GM18511 (cell line): Measurements from ENCODE around the gene NHEJ1.
A peak's percentile ranks its signal among the peaks of the same experiment; 100 is the strongest.

Source experiments
- ATAC-seq: cut with Tn5 transposase; IDR thresholded peaks from one replicate; pipeline ENCODE4 v1.9.1; 2021; ENCODE audit warnings: mild to moderate bottlenecking, moderate library complexity; ENCODE audit not compliant: unreplicated experiment

NHEJ1 gene

DNA sequence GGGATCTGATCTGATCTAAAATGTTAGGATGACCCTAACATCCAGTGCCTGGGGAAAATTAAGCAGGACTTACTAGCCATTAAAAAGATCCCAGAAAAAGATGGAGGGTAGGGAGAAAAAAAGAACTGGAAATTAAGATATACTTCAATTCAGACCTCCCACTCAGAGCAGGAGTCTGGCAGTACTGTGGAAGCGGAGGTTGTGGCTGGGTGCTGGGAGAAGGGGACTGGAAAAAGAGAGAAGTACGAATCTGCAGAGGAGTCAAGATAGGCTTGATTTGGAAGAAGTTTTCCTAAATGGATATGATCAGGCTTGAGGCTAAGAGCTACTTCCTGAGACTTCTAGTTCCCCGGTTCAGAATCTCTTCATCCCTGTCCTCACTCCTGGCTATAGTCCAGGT is 66.4 kb downstream of the NHEJ1 start:
- no peak for ATAC-seq

DNA sequence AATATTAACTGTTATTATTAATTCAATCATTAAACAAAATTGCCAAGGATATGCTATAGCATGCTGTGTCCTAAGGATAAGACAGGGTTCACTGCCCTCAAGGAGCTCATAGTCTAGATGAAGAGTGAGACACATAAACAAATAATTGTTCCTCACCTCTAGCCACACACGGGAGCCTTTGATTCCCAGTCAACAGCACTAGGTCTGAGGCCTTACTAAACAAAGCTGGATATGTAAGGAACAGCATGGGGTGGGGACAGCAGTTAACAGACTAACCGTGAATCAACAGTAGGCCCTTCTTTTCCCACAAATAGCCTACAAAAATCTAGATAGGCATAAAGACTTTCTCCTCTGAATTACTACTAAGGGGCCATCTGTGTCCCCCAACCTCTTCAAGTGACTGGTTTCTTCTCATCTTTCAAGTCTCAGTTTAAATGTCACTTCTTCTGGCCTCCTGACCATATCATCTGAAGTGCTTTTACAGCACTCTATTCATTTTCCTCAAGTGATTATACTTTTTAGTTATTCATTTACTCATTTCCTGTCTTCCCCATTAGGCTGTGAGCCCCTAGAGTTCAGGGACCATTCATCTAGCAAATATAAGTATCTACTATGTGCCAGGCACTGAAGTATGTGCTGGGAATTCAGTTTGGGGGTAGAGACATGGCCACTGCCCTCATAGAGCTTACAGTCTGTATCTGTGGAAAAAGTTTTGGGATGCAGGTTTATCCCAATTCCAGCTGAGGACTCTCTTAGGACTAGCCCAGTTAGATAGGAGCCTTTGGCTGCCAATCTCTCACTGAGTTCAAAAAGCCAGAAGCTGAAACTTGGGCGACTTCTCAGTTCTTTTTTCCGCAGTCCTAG is 69.9 kb downstream of the NHEJ1 start:
- no peak for ATAC-seq

DNA sequence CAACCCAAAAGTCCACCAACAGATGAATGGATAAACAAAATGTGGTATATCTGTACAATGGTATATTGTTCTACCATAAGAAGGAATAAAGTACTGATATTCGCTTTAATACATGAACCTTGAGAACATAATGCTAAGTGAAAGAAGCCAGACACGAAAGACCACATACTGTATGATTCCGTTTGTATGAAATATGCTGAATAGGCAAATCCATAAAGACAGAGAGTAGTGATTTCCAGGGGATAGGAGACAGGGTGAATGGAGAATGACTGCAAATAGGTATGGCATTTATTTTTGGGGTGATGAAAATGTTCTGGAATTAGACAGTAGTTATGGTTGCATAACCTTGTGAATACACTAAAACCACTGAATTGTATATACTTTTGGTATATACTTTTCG is 71.3 kb downstream of the NHEJ1 start:
- no peak for ATAC-seq

DNA sequence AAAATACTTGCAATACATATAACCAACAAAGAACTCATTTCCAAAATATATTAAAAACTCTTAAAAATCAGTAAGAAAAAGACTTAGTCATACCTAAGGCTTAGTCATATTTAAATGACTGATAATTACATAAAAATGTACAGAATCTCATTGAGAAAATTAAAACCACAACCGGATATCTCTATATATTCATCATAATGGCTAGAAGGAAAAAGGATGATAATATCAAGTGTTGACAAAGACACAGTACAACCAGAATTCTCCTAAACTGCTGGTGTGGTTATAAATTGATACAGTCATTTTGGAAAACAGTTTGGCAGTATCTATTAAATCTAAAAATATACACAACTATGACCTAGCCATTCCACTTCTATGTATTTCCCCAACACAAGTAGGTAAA is 72.8 kb downstream of the NHEJ1 start:
- ATAC-seq, result no peak

DNA sequence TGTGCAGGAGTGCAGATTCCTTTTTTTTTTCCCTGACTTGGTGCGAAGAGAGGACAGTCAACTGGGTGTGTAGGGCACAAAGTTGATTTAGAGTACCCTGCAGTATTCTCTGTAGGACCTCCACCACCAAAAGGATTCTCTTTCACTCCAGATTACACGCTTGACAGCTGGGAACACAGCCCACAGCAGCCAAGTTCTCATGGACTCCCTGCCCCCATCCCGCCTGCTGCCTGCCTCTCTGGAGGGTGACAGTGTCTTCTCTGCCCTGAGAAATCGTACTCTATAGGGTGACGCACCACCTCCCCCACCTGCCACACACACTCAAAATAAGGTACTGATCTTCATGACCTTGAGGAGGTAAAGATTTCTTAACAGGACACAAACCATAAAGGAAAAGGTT is 73.3 kb downstream of the NHEJ1 start:
- ATAC-seq, result no peak

DNA sequence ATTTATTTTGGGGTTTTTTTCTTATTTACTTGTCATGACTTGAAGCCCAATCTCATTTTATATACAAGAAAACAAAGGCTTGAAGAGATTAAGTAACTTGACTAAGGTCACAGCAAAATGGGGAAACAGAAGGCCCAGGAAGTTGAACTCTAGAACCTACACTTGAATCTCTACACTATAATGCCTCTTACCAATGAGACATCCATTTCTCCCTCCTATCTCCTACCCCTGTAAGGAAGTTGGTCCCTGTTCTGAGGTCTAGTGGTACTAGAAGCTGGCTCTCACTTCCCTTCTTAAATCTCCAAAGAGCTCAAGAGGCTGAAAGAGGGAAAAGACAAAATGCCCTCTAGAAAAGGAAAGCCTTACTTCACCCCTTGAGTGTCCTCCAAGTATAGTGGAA is 74.4 kb downstream of the NHEJ1 start:
- ATAC-seq, result no peak

DNA sequence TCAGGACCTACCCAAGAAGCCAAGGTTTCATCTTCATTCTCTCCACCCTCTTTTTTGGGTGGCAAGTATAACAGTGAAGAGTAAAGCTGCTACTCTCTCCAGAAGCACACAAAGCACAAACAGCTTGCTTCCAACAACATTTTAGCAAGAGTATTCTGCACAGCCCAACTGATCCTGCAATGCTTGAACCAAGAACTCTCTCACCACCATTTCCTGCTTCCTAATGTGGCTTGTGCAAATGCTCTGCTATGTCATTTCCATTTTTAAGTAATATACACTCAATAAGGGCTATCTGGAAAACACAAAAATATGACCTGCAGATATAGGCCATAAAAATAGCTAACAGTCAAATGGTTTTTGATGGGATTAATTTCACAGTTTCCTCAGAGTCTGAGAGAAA is 75.8 kb downstream of the NHEJ1 start:
- ATAC-seq, result no peak

DNA sequence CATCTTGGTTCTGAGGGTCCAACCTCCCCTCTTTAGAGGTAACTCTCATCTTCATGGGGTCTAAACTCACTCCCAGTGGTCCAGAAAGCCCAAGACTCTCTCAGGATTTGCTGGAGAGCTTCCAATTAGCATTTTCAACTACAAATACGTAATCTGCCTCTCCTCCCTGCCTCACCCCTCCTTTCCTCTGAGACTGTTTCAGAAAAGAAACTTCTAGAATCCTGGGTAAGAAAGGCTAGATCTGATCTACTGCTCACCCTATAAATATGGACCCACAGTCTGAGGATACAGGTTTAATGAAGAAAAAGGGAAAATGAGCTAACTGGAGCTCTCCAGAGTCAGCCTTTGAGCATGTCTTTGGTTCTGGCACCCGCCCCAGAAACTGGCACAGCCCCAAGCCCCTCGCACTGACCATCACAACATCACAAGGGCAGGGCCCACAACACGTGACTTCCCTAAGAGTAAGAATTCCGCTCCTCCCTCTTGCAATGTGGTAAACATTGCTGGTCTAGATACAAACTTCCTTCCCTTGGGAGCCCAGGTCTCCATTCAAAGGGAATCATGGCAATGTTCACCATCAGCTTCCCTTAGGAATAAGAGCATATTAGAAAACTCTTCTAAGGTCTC is 78.2 kb downstream of the NHEJ1 start:
- no peak for ATAC-seq

DNA sequence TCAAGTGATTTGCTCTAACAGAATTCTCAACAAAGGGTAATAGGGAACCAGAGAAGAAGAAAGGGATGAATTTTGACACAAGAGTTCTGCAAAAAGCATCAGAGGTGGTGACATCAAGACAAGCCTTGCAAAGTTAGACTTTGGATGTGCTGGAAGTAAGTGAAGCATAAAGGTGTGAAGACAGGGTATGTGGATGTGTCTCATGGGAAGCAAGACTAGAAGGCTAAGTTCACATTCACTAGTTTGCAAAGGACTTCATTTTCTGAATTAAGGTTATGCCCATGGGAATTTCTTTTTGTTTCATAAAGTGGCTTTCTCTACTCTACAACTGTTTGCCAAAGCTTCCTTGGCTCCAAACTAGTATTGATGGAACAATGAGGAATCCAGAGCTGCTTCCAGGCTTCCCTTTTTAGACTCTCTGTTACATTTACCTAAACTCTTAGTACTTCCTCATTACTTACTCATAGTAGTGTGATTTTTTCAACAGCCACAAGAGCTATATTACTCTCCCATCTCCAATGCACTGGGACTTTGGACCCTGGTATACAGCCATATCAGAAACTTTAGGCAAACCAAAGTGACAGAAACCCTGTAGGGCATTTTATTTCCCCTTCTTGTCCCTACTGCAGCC is 78.8 kb downstream of the NHEJ1 start:
- peak; percentile 64 for ATAC-seq

DNA sequence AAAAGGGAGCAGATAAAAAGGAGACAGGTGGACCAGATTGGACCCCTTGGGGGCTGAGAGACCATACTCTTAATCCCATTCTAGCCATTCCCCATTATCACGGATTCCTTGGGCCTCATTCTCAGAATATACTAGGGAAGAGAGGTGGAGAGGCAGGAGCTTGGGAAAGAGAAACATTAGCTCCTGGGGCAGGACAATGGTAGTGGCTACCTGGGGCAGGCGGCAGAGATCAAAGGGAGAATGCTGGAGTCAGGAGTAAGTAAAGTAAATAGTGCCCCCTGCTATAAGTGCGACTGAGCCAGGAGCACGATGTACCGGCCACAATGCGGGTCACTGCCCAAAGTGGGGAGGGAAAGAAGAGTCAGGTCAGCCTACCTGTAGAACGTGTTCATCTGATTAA is 79.5 kb downstream of the NHEJ1 start:
- ATAC-seq, result no peak

DNA sequence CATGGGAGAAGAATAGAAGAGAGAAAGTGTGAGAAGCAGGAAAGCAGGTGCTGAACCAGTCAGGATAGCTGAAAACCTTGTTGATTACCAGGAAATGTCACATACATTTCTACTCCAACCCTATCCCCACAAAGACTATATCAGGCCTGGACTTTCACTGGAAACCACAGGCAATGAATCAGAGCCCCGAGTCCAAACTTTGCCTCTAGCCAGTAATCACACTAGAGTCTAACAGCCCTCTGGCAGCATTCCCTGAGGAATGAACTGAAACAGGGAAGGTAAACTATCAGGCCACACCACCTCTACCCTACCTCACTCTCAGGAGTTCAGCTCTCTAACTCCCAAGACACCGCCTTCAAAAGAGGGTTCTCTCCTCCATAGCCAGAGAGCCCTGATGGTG is 81.2 kb downstream of the NHEJ1 start:
- no peak for ATAC-seq

DNA sequence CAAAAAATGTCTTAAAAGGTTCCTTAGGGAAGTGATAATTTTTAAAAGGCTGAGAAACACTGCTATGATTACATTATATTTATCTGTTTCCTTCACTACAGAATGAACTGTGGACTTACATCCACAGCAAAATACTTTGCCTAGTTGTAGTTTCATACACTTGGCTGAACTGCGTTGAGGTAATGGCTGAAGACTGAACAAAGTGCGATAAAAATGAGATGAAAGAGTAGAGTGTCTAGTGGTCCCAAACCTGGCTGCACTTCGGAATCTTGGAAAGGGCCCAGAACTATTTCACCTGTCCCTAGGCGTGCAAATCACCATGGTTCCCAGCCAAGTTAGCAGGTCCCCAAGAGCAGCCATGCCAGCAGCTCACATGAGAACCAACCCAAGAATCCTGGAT is 81.7 kb downstream of the NHEJ1 start:
- ATAC-seq, result no peak

DNA sequence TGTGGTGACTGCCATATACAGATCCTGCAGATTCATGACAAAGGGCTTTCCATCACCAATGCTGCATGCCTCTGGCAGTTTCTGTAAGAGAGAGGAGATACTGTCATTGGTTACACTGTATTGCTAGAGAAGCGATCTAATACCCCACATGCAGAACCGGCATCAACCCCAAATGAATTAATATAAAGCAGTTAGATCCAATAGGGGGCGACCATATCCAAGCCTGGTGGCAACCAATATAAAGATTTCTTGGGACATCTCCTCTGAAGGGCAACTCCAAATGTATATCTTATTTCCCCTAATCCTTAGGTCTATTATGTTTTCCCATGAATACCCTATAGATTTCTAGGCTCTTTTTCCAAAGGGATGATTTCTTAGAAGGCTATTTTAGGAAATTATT is 82.5 kb downstream of the NHEJ1 start:
- ATAC-seq, result no peak

DNA sequence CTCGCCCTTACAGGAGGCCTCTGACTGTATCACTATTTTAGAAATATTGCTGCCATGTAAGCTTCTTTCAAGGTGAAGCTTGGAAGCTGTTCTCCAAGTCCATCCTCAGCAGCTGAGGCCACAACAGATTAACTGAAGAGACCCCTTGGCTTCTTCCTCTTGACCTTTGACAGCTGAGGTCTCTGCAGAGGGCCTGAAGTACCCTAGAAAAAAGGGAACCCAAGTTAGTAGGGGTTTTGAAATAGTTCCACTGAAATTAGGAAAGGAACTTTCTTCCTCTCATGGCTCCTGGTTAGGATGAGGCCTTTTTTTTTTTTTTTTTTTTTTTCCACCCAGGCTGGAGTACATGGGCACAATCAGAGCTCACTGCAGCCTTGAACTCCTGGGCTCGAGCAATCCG is 84.4 kb downstream of the NHEJ1 start:
- ATAC-seq, result no peak

DNA sequence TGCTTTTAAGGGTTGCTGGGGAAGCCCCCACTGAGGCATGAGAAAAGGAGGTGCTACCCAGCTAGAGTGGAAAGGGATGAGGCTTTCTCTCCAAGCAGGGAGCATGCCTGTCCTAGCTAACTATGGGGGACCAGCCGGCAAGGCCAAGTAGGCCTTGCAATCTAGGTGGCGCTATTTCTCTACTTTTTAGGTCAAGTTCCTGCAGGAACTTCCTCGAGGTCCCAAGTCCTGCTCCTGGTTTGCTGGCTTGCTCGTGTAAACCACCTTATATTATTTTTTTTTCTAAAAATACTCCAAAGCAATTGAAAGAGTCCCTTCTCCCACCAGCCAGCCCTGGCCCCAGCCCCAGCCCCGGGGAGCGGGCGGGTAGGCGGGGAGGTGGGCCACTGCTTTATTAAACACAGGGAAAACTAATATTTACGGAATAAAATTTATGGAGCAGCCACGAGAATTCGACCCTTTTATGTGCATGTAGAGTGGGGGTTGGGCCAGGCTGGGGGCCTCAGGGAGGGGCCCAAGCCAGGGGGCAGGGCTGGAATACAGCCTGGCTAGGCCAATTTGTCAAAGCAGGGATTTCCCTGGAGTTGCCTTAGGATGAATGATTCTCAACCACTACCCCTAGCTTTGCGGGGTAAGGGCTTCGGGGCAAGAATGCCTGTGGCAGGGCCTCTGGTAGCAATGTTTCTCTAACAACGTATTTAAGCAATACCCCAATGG is 87.0 kb downstream of the NHEJ1 start:
- no peak for ATAC-seq

DNA sequence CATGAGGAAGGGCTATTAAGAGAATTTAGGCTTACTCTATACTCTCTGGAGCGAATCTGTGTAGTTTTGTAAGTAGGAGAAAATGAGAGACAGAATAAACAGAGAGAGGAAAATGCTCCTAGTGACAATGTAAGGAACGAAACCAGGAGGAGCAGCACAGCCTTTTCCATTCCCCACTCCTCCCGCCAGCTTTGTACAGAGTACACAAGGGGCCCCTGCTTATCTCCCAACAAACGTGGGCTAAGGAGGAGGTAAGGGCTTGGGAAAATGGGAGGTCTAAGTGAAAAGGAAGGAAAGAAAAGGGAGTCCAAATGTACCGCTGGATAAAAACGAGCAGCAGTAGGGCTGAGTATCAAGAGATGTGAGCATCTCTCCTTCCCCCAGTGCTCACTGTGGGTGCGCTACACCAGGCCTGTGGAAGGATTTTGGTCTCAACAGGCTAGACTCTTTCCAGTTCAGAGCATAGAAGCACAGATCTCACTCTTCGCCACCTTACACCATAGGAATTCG is 87.8 kb downstream of the NHEJ1 start:
- ATAC-seq, result no peak

DNA sequence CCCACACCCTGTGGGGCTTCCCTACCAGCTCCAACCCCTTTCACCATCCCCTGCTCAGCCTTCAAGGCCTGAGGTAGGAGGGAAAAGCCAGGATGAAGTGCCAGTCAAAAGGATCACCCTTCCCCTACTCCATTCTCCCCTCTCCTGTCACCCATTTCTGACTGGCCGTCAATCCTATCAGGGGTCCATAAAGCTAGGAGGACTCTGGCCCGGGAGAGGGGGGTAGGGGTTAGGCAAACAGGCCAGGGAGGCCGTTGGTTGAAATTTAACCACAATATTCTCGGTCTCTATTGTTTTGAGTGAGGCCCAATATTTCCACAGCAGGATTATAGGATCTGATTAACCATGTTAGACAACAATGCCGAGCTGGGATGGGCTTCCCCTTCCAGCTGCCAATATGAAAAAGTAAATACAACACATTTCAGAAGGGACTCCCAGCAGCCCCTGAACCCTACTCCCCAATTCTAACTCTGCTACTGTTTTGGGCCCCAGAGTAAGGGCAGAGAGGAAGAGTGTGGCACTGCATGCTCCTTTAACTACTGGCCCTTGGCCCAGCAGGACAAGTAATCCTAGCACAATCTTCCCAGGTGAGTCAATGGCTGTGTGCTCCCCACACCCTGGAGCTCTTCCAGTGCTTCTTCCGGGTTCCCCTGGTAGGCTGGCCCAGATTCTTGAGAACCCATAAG is 89.3 kb downstream of the NHEJ1 start:
- no peak for ATAC-seq

DNA sequence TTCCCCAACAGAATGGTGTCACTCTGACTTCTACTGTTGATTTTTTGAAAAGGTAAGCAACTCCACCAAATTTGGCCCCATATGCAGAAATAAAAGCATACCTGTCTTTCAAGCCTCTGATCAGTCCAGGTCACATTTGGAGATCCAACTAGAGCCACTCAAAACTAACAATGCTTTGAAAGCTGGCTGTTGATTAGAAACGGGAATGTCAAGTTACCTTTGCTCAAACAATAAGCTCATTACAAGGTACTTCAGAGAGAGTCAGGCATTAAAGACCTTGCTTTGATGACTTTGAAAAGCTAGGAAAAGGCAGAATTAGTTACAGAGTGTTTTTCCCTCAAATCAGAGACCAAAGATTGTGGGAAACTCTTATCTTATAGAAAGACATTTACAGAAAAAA is 95.1 kb downstream of the NHEJ1 start:
- ATAC-seq, result no peak

DNA sequence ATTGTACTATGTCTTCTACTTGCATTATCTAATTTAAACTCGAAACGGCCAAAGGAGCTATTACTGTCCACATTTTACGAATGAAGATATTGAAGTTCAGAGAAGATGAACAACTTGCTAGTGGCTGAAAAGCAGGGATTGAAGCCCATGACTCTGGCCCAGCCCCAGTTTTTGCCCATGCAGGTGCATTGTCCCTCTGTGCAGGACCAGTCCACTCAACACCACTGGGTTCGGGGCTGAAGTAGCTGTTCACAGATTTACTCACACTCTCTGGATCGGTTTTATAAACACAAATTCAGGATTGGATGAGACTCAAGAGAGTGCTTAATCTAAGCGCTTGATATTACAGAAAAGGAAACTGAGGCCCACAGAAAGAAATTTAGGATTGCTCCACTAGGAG is 98.5 kb downstream of the NHEJ1 start:
- ATAC-seq, result no peak

DNA sequence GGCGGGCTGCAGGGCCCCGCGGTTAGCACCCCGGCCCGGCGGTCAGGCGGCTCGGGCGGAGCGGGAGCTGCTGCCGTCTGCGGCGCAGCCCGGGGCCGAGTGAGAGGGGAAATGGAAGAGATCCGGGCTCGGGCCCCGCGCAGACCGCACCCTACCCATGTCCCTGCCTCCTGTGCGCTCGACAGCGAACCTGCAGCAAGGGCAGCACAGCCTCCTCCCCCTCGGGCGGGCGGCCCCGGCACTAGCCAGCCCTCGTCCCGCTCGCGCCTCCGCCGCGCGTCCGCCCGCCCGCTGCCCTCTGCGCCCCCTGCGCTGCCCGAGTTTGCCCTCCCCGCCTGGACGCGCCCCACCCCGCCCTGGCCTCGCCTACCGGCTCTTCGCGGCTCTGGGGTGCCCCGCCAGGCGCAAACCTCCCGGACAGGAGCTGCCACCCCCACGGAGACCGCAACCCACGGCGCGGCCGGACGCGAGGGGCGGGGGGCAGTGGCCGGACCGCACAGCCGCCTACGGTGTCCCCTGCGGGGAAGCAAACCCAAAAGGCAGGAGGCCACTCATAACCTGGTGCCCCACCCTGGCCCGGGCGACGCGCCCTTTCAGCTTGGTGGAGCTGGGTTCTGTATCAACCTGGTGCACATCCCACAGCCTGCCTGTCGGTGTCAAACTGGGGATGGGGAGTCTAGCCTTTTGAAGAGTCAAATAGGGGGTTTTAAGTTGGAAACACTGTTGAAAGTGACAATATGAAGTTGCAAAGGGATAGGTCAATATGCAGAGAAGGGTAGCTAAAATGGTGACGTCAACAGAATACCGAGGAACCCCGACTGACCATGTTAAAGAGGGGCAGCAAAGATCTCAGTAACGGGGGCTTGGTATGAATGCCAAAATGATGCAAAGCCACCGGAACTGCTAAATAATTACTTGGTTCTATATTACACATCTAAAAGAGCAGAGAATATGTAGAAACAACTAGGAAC is 99.5 kb downstream of the NHEJ1 start, which contains the start of gene IHH:
Gene IHH, minus strand, starts transcription at position 101 of the 971 bp plus-strand sequence. CDS start 454 bp downstream, outside the sequence.
- ATAC-seq, result no peak
